GM19238 (cell line): ENCODE results near the gene RNF207.
"Not testable (repeated sequence)": the region's sequence is repeated elsewhere in the genome, so short reads cannot be mapped to it uniquely, and the experiment has no call there.

Experiments used
- DNase-seq: peaks from one replicate; pipeline ENCODE4 v3.0.0; 2011; ENCODE audit warnings: low spot score; ENCODE audit not compliant: insufficient read length

The RNF207 gene

GRCh38 chr1:6199298-6200187 lies 6.4 kb upstream of the RNF207 start, which contains the start of gene RPL22:
RPL22 (minus strand) TSS chr1:6199595; CDS start chr1:6199573, 22 bp downstream.
- DNase-seq, result peak; percentile 88

- DNase-seq, result no peak
These were observed 5.6 kb upstream of the RNF207 start for GRCh38 chr1:6200188-6200809.

GRCh38 chr1:6202256-6202655 lies 3.7 kb upstream of the RNF207 start:
- DNase-seq, result no peak

GRCh38 chr1:6206520-6206855 lies 569 bp downstream of the RNF207 start:
- DNase-seq, result no peak

- no peak for DNase-seq
These were observed 1.4 kb downstream of the RNF207 start for GRCh38 chr1:6207075-6207885.

- no peak for DNase-seq
These were observed 2.0 kb downstream of the RNF207 start for GRCh38 chr1:6207921-6208320.

GRCh38 chr1:6208723-6209660 lies 3.1 kb downstream of the RNF207 start:
- peak; percentile 51 for DNase-seq

GRCh38 chr1:6209661-6210580 lies 4.0 kb downstream of the RNF207 start:
- DNase-seq, result no peak

GRCh38 chr1:6210591-6211355 lies 4.9 kb downstream of the RNF207 start:
- DNase-seq, result no peak

- no peak for DNase-seq
These were observed 5.8 kb downstream of the RNF207 start for GRCh38 chr1:6211731-6212130.

GRCh38 chr1:6212193-6212959 lies 6.5 kb downstream of the RNF207 start:
- DNase-seq, result no peak

GRCh38 chr1:6218375-6219164 lies 12.7 kb downstream of the RNF207 start:
- DNase-seq, result no peak

GRCh38 chr1:6219641-6220040 lies 13.7 kb downstream of the RNF207 start:
- DNase-seq, result not testable (repeated sequence)

GRCh38 chr1:6220236-6220635 lies 14.3 kb downstream of the RNF207 start:
- no peak for DNase-seq

GRCh38 chr1:6221210-6221784 lies 15.4 kb downstream of the RNF207 start:
- DNase-seq, result no peak

GRCh38 chr1:6222636-6223035 lies 16.7 kb downstream of the RNF207 start:
- DNase-seq, result no peak

- no peak for DNase-seq
These were observed 17.7 kb downstream of the RNF207 start for GRCh38 chr1:6223617-6224016.
